ENCODE data around the gene PANX1. TPM values are rescaled to one million over a fixed set of nuclear protein-coding genes. Genes with fewer than 3 reads are reported as not detected.
A peak's percentile ranks its signal among the peaks of the same experiment; 100 is the strongest.

PANX1 gene
- total RNA-seq, 3 donors from 2014 or later = 7.5 to 19.2 (median 9.0) TPM

DNA sequence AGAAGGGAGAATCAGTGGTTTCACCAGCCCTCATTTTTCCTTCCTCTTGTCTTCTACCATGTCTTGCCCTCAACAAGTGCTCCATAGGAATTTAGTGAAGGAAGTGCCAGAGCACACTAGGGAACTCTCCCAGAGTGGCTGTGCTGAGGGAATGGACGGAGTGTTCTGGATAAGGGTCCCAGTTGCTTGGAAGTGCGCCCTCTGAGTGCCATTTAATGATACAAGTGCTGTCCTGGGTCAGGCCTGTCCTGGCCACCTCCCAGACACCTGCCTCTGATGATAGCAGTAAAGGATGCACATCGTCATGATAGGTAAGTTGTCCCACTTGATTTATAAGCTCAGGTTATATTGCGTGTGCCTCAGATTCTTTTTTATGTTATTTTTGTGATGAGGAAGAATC is 5.1 kb downstream of the PANX1 start:
- Histone ChIP-seq H3K36me3 (ENCODE audit: low read depth) (no peaks in the 10 kb centered on the region), H3K4me1 (ENCODE audit: low read depth) (peaks cover 22% of the 10 kb centered on the region), H3K9me3 (no peaks in the 10 kb centered on the region), H3K4me3 (no peak overlapping the region)
- DNase-seq (no peak), ATAC-seq (no peak)
- no peak for TF ChIP-seq CTCF (IDR thresholded peaks at IDR 0.05)
- intact Hi-C loops (cut with DNase I, micrococcal nuclease) = no loop called here

DNA sequence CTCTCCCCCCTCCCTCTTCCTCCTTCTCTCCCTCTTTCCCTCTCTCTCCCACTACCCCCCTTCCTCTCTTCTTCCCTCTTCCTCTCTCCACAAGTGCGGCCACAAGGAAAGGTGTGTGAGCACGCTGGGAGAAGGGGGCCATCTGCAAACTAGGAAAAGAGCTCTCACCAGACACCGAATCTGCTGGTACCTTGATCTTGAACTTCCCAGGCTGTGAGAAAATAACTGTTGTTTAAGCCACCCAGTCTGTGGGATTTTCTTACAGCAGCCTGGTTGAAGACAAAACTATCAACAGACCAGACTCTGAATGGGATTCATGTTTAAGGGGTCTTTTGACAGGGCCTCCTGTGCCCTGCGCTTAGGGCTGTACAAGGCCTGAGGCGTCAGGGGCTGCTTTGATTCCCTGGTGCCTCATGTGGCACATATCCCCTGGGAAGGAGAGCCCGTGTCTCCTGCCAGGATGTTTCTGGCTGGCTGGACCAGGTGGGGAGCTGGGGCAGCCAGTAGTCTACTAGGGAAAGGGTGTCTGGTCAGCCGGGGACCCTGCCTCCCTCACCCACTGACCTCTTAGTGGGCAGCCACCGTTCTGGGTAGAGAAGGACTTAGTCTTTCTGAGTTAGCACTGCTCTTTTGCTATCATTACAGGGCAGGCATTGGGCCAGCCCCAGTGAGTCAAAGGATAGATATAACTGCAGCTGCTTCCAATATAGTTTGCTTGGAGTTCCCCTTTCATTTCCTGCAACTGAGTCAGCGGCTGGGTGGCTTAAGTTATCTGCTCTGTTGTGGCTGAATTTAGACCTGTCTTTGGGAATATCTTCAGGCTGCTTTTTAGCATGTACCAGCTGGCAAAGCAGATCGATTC is 6.2 kb downstream of the PANX1 start:
- Histone ChIP-seq H3K4me1 (ENCODE audit: low read depth) (peaks cover 21% of the 10 kb centered on the region), H3K4me3 (no peak overlapping the region), H3K36me3 (ENCODE audit: low read depth) (no peaks in the 10 kb centered on the region), H3K9me3 (no peaks in the 10 kb centered on the region)
- DNase-seq = peak in 2 of 3 donors; percentile 39 to 62
- ATAC-seq = peak; percentile 67
- intact Hi-C loops (cut with DNase I, micrococcal nuclease) = no loop called here
- no peak for TF ChIP-seq CTCF (IDR thresholded peaks at IDR 0.05)

DNA sequence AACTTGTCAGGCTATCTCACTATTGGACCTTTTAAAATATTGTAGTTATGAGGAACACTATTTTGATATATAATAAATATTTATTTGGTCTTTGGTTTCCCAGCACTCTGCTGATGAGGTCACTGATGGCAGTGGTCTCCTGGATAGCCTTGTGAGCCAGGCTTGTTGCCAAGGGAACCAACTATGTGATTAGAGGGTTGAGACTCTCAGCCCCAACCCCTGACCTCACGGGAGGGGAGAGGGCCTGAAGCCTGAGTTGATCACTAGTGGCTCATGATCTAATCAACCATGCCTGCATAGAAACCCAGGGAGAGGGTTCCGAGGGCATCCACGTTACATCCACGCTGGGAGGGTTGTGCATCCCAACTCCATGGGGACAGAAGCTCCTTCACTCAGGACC is 10.8 kb downstream of the PANX1 start:
- H3K9me3 ChIP-seq = no peaks in the 10 kb centered on the region
- no peak overlapping the region for H3K4me3 ChIP-seq
- no peak for DNase-seq
- peaks cover 13% of the 10 kb centered on the region for H3K4me1 ChIP-seq (ENCODE audit: low read depth)
- no peaks in the 10 kb centered on the region for H3K36me3 ChIP-seq (ENCODE audit: low read depth)
- no peak for ATAC-seq
- intact Hi-C loops (cut with DNase I, micrococcal nuclease) = no loop called here
- no peak for TF ChIP-seq CTCF (IDR thresholded peaks at IDR 0.05)

DNA sequence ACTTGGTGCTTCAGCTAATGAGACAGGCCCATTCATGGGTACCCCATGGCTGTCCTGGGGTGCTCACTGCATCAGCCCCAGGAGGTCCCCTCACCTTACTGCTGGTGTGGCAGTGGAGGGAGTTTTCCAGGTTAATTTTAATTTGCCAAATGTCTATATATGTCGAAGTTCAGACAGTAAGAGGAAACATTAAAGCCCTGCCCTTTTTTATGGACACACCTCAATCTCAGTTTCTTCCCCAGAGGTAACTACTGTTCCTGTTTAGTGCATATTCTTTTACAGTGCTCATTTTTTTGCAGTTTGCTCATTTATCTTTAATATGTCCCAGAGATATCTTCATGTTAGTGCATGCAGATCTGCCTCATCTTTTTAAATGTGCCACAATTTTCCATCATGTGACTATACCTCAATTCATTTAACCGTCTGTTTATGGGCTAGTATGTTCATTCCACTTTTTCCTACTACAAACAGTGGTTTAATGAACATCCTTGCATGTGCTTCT is 11.6 kb downstream of the PANX1 start:
- ATAC-seq (peak; percentile 79), DNase-seq (no peak)
- no peak overlapping the region for H3K4me3 ChIP-seq
- TF ChIP-seq CTCF (IDR thresholded peaks at IDR 0.05) = no peak
- intact Hi-C loops (cut with DNase I, micrococcal nuclease) = no loop called here
- H3K36me3 ChIP-seq (ENCODE audit: low read depth) = no peaks in the 10 kb centered on the region
- H3K4me1 ChIP-seq (ENCODE audit: low read depth) = peaks cover 10% of the 10 kb centered on the region
- H3K9me3 ChIP-seq = no peaks in the 10 kb centered on the region

DNA sequence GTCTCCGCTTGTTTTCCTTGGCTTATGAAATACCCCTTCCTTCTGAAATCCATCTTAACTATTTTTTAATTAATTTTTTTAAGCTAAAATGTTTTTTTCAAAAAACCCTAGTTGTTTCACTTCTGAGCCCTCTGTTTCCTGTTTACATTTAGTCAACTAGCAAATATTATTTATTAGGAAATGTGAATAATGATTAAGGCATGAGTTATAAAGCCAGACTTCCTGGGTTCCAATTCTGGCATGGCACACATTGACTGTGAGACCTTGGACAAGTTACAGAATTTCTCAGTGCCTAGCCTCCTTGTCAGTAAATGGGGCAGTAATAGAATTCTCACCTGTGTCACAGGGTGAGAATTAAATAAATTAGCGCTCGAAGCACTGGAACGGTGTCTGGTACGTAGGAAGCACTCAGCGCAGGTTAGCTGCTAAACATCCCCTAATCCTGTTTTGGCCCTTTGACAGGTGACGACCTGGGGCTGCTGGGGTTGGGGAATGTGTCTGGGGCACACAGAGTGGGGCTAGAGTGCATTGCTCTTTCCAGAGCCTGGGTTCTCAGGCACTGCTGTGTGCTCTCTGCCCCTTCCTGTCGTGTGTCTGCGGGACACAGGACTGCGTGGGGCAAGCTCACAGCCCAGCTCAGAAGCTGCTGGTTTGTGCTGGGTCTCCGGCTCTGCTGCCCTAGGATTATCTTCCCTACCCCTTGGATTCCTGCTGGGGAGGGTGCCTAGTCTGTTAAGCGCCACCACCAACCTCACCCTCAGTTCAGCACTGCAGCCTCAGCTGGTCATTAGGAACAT is 13.1 kb downstream of the PANX1 start:
- peaks cover 8% of the 10 kb centered on the region for H3K4me1 ChIP-seq (ENCODE audit: low read depth)
- ATAC-seq = peak; percentile 20
- H3K9me3 ChIP-seq = no peaks in the 10 kb centered on the region
- no peak overlapping the region for H3K4me3 ChIP-seq
- H3K36me3 ChIP-seq (ENCODE audit: low read depth) = no peaks in the 10 kb centered on the region
- no peak for TF ChIP-seq CTCF (IDR thresholded peaks at IDR 0.05)
- intact Hi-C loops (cut with DNase I, micrococcal nuclease) = no loop called here
- DNase-seq = peak in 1 of 3 donors; percentile 28
